ENCODE results near the gene TBXAS1.
"Not testable (repeated sequence)": the region's sequence is repeated elsewhere in the genome, so short reads cannot be mapped to it uniquely, and the experiment has no call there.

The TBXAS1 gene

DNA sequence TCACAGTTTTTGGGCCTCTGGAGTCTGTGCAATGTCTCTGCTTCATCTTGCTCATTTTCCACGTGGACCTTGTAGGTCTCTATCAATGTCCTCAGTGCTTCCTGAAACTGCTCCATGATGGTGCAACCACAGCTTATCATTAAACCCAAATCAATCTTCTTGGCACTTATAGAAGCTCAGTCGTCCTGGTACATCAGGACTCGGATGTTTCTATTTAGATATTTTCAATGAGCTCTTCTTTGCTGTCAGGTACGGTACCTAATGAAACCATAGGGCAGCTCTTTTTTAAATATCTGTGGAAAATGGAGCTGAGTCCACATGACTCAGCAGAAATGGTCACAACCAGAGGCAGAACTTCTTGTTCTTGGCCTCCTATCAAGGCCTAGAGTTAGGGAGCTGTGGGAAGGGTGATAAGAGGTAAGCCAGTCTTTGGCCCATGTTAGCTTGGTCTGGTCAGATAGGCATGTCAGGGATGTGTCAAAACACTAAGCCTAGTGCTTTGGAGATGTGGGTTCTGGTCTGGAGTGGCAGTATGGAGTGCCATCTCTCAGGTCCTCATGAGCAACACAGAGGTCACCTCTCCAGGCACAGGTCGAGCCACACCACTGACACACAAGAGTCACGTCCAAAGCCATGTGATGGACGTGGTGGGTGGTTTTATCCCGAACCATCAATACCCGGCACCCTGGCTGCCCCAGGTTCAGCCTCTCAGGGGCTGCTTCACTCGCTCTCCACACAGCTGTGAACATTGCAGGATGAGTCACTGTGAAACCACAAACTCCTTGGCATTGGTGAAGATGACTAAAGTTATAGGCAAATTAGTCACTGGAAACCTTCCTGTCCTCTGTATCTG lies 87.0 kb downstream of the TBXAS1 start:
- peak; percentile 39 to 41 for DNase-seq

DNA sequence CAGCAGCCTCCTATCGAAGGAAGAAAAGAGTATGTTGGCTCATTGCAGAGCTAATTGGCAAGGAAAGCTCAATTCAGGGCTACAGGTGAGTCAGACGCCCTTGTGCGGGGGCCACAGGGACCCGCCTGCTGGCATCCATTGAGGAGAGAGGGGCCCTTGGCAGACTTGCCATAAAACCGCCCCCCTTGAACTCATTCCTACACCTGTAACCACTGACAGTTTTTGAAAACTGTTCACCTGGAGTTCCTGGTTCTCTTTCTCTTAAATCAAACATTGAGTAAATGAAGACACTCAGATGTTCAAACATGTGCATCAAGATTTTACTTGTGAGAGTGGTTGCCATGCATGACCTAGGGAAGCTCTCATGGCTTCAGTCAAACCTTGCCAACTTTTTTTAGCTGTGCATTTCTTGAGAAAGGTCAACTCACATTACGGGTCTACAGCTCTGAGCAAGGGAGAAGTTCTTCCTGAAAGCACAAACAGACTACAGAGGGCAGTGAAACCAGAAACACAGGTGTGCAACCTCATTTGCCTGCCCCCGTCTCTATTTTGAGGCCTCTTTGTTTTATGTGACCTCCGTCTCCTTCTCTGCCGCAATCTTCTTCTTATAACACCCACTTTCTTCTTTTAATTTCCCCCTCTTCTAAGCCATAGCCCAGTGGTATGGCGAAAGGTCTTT lies 87.8 kb downstream of the TBXAS1 start:
- DNase-seq: no peak

DNA sequence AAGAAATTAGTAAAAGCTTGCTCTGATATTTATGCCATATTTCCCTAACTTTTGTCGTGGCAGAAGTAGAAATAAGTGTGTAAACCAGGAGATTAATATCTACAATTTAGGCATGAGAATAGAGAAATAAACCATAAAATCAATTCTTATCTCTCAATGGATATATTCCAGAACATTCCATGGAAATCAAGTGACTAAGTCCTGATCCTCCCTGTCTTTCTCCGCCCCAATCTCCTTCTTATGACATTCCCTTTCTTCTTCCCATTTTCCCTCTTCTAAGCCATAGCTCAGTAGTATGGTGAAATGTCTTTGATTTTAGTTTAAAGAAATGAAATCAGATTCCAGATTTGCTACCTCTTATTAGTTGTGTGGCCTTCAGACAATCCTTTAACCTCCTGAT lies 88.8 kb downstream of the TBXAS1 start:
- no peak for DNase-seq

DNA sequence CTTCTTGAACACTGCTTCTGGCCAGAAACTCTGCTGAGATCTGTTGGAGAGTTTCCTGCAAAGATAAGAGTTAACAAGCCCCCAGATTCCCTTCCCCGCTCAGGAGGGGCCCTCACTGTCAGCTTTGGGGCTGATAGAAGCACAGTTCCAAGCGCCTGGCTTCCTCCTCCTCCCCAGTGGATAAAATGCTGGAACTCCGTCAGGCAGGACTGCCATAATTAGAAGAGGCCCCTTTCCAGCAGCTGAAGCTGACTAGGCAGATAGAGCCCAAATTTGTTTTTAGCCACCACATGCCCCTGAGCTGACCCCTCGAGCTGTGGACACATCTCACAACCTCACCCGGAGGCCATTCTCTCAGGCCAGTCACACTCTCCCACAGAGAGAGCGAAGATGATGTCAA lies 89.4 kb downstream of the TBXAS1 start:
- DNase-seq: no peak

DNA sequence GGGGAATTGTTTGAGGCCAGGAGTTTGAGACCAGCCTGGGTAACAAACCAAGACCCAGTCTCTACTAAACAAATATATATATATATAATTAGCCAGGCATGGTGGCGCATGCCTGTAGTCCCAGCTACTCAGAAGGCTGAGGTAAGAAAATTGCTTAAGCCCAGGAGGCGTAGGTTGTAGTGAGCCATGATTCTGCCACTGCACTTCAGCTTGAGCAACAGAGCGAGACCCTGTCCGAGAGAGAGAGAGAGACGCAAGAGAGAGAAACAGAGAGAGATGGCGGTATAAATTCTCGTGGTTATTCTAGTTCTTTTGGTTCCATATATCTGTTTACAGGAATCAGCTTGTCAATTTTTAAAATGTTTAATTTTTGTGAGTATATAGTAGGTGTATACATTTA lies 94.0 kb downstream of the TBXAS1 start:
- DNase-seq: no peak

DNA sequence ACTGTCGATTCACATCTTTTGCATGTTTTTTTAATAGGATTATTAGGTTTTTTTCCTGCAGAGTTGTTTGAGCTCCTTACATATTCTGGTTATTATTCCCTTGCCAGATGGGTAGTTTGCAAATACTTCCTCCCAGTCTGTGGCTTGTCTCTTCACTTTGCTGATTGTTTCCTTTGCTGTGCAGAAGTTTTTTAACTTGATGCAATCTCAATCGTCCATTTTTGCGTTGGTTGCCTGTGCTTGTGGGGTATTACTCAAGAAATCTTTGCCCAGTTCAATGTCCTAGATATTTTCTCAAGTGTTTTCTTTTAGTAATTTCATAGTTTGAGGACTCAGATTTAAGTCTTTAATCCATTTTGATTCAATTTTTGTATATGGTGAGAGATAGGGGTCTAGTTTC lies 95.4 kb downstream of the TBXAS1 start:
- DNase-seq: no peak

DNA sequence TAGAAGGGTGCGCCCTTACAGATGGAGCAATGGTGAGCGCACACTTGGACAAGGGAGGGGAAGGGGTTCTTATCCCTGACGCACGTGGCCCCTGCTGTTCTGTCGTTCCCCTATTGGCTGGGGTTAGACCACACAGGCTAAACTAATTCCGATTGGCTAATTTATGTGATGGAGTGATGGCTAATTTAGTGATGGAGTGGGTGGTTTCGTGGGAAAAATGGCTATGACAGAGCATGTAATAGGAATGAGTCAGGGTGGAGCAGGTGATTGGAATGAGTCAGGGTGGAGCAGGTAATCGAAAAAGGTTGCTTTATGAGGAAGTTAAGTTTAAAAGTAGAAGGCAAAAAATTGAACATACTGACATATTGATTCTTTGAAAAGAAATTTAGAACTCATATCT lies 100.2 kb downstream of the TBXAS1 start:
- DNase-seq: not testable (repeated sequence)

DNA sequence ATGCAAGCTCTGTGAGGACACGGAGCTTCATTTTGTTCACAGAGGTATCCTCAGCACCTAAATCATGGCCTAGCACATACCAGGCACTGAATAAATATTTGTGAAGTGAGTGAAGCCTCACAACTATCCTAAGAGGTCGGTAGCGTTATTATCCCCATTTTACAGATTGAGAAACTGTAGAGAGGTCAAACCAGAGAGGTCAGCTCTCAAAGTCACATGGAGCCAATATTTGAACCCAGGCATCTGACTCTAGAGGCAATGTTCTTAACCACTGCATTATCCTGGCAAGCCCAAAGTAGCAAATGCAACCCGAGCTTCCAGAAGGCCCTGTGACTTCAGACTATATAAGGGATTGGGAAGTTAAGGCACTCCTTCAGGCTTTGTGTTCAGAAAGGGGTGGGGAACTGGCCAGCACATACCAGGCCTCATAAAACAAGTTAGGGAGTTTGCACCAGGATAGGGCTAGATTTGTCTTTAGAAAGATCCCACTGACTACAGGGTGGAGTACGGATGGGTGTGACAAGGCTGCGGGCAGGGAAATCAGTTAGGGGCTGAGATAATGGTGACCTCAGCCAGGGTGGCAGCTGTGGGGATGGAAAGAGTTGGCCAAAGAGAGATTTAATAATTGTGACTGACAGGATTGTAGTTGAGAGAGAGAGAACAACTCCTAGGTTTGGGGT lies 101.4 kb downstream of the TBXAS1 start:
- no peak for DNase-seq

DNA sequence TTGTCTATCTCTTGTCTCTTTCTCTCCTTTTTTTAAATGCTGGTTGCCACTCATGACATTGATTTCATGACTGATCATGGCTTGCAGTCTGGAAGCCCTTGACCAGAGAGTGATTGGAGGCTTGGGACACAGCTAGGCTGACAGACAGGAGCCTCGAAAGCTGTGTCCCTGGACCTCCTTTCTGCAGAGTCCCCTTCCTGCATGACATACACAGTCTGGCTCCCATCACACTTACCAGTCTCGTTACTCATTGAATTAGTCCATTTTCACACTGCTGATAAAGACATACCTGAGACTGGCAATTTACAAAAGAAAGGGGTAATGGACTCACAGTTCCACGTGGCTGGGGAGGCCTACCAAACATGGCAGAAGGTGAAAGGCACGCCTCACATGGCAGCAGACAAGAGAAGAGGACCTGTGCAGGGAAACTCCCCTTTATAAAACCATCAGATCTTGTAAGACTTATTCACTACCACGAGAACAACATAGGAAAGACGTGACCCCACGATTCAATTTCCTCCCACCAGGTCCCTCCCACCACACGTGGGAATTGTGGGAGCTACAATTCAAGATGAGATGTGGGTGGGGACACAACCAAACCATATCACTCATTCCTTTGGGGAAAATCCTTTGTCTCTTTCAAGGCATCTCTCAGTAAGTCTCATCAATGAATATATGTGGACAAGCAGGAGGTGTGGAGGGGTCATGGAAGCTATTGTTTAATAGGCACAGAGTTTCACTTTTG lies 102.3 kb downstream of the TBXAS1 start:
- DNase-seq: no peak

DNA sequence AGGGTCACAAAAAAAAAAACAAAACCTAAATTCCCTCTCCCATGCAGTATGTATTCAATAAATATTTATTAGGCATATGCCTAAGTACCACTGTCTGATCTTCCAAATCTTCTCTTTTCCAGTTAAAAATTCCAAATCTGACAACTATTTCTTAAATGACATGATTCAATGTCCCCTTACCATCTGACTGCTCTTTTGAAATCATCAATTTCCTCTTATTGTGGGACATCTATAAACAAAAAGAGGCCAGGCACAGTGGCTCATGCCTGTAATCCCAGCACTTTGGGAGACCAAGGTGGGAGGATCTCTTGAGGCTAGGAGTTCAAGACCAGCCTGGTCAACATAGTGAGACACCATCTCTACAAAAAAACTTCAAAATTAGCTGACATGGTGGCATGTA lies 103.5 kb downstream of the TBXAS1 start:
- DNase-seq: no peak

DNA sequence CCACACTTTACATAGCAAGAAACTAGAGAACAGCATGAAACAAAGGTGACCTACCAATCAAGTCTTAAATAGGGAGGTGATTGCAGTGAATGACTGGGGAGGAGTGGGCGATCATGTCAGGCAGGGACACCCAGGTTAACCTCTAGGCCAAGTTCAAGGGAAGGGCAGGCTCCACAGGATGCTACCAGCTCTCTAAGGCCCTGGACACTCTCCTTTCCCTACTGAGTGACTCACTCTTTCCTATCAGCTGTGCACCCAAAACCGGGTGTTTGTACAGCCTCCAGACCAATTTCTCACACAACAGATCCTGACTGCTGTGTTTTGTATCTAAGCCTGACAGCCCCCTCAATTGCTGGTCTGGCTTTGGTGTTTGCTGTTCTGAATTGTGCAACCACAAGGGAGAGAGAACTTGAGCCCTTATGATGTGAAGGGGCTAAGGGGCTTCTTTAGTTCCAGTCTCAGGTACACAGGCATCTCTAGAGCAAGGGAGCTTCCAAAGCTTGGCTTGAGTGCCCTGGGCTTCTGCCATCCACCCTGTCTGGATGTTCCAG lies 107.8 kb downstream of the TBXAS1 start:
- DNase-seq: no peak

DNA sequence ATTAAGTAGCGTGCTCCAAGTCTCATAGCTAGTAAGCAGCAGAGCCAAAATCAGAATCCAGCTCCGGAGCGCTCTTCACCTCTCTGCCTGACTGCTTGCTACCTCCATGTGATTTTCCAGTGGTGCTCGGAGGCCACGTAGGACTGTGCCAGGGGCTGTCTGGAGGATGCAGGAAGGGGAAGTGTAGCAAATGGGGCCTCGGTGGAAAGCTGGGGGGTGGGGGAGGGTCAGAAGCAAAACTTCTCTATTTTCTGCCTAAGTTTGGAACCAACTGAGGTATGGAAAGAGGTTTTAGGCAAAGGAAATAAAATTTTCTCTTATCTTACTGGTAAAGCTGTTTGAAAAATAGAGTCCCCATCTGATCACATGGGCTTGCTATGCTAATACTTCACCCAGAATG lies 108.7 kb downstream of the TBXAS1 start:
- peak in 1 of 2 donors; percentile 5 for DNase-seq

DNA sequence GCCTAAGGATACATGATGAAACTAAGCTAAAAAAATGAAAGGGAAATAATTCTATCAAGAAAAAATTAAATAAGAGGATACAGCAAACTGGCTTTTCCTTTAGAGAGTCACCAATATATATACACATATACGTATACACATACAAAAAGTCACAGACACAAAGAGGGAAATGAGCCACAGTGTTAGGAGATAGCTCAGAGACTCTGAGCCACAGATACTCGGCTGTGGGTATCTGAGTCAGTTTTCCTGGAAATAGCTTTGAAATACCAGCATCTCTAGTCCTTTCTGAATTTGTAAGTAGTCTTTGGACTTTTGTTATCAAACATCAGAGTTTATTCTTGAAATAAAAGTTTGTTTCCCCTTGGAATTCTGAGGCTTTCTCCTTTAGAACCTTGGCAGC lies 111.8 kb downstream of the TBXAS1 start:
- DNase-seq: no peak

DNA sequence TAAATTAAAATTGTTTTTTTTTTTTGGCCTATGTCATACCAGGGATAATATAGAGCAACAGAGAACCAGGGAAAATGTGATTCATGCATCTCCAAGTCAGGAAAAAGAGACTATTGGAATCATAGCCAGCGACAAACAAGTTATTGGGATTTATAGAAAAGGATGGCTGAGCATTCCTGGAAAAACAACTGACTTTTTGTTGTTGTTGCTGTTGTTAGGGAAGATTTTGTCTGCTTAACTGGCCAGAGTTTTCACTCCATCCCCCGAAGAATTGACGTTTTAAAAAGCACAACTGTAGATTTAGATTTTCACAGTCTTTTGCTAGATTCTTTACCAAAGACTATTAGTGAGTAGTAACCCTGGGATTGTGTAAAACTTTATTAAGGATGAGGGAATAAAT lies 112.4 kb downstream of the TBXAS1 start:
- DNase-seq: no peak

DNA sequence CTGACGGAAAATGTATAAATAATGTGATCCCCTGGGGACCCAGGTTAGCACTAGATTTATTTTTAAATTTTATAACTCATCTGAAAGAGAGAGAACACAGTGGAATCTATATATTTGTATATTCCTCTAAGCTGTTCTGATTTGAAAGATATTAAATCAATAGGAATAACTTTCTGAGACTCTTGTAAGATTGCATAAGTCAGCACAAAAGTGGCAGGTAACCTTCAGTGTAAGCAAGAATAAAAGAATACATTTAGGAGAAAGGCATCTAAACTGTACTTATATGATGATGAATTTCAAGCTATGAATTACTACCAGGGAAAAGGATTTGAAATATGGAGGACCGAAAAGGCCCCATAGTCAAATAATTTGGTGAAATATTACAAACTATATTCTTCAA lies 112.8 kb downstream of the TBXAS1 start:
- no peak for DNase-seq

DNA sequence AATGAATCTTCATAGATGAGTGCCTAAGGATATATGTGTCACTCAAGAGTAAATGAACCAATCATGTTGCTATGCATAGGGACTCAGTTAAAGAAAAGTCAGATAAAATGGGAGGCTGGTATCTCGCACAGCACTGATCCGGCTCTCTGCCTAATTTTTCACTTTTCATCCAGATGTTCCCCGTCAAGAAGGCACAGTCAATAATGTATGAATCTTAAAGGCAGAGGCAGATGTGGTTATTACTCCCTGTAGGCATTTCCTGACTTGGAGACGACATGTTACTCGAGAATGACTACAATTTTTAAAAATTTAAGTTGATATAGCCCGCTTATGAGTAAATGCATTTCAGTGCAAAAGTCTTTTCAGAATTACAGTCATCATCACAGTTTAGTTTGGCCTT lies 113.6 kb downstream of the TBXAS1 start:
- no peak for DNase-seq

DNA sequence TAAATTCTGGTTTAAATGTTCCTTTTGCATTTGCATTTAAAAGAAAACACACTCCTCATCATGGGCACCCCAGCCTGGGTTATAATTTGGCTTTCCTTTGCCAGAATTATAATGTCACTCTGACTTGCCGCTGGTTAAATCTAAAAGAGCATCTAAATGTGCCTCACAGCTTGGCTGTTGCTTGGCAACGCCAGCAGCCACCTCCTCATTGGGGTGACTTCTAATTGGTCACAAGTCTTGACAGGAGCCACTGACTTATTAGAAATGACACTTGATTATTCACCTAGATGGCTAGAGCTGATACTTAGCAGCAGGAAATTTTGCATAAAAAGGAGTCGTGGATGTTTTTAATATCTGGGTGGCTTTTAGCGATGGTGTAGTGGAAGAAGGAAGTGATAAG lies 114.3 kb downstream of the TBXAS1 start:
- no peak for DNase-seq

DNA sequence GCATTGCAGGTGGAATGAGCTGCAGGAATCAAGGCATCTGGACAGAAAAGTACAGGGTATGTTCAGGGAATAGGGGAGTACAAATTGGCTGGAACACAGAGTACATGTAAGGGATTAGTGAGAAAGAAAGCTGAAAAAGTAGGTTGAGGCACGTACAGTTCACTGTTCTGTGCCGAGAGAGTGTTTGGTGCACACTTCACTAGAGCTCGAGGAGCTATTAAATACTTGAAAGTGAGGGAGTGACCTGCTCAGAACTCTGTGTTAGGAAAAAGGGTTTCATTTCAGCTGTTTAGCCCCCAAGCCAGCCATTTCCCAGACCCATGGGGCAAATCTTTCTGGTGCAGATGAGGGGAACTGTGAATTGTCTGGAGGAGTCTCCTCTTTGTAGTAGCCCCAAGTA lies 115.2 kb downstream of the TBXAS1 start:
- DNase-seq: no peak

DNA sequence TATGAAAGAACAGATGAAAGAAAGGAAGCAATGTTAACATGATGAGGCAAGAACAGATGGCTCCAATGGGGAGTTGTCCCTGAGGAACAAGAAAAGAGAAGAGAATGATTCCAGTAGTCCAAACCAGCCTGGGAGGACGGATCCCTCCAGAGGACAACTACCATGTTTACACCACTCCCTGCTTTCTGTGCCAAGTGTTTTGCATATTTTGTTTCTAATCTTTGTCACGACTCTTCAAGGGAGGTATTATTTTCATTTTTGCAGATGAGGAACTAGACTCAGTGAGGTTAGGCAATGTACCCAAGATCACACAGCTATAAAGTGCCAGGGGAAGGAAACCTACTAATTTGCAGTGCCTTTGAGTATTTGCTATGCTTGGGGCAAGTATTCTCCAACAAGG lies 117.5 kb downstream of the TBXAS1 start:
- DNase-seq: no peak

DNA sequence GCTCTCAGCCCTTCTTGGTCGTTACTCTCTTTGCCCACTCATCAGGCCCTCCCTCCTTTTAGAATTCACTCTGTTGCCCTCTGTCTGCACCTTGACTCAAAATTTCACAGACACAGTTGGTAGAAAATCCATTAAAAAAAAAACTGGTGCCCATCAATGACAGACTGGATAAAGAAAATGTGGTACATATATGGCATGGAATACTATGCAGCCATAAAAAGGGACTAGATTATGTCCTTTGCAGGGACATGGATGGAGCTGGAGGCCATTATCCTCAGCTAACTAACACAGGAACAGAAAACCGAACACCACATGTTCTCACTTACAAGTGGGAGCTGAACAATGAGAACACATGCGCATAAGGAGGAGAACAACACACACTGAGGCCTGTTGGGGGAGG lies 118.0 kb downstream of the TBXAS1 start:
- DNase-seq: no peak

DNA sequence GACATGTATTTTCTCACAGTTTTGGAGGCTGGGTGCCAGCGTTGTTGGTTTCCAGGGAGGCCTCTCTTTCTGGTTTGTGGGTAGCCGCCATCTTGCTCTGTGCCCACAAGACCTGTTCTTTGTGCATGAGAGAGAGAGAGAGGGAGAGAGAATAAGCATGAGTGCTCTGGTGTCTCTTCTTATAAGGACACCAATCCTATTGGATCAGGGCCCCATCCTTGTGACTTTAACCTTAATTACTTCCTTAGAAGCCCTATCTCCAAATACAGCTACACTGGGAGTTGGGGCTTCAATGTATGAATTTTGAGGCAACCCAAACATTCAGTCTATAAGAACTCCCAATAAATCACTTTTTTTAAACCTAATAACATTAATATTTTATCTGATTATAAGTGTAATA lies 119.1 kb downstream of the TBXAS1 start:
- DNase-seq: no peak

DNA sequence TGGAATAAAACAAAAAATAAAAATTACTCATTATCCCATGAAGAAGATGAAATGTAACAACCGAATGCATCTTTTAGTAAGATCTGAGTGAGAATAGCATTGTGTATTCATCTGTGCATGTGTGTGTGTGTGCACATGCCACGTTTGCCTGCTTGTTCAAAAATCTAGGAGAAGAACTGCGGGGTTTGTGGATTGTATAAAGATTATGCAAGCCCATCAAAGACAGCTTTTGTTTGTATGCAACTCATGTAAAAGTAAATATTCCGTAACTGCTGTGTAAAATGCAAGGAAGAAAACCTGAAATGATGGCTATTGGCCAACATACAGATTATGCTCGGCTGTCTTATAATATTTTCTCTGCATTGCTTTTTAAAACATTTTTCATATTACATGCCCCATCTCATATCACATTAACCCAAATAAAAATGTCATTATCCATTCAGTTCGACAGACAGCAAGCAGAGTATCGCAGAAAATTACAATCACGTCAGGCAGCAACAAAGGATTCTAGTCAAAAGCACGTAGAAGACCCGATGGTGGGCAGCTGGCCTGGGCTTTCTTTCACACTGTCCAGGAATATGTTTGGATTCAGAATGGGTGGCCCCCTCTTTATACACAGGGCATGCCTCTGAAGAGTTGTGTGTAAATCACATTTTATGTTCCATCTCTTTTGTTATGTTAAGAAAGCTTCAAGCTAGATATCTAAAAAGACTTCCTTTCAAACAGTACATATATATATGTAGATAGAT lies 119.7 kb downstream of the TBXAS1 start:
- no peak for DNase-seq

Measured in CD4-positive, alpha-beta T cell treated with Interferon alpha-2 for 1 hour (primary cell).